ENCODE data around the gene KIAA0825.

The KIAA0825 gene

DNA sequence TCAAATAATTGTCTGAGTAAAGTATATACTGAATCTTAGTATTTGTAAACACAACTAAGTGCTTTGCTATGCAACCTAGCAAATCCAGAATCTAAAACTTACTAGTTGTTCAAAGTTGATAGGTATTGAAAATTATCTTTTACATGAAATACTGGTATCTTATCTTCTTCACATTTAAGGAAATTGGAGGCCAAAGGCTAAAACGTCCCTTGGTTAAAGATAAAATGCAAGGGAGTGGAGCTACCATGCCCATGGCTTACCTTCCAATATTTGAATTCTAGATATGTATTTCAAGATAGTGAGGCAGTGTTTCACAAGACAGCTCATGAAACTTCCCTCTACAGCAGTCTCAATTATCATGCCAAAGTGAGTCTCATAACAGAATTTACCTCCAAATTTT, 373.5 kb downstream of the KIAA0825 start:
- no peak for DNase-seq (ENCODE audit: low read depth in 2 of 2)

DNA sequence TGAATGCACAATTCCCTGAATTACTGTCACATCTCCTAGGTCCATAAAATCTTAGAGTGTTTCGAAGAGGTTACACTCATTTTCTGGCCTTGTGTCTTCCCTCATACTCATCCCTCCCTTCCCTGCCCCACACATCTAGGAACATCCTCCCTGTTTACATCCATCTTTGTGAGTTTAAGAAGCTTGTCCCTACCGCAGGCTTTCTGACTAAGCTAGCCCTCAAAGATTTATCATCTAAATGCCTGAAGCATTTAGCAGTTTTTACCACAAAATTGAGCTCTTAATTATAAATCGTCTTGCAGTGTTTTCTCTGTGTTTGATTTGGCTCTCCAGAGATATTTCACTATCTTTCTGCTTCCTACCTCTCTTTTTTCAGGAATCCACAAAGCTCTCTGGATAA, 374.8 kb downstream of the KIAA0825 start:
- peak; percentile 50 to 58 for DNase-seq (ENCODE audit: low read depth in 2 of 2)

DNA sequence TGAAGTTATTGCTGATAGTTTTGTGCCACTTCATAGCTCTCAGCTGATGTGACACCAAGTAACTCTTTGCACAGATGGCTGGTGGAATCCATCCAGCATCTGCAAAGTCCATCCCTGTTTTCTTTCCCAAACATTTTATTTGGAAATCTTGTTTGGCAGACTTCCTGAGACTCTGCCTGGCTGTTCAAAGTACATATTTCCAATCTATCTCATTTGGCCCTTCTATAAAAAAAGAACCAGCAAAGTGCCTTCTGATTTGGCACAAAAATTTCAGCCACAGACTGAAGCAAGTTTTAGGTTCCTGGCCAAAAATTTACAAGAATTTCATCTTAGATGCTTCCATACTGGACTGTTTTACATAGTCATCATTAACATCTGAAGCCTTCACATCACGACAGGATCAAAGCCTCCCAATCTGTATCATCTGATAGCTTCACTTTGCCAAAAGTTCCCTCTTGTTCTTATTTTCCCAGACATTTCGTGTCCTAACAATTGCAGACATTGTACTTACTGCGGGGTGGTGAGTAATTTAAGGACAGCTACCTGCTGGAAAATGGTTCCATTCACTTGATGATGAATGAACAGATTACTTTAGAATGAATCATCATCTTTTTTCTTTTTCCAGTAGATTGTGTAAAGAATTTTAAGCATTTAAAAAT, 377.3 kb downstream of the KIAA0825 start:
- peak in 1 of 2 experiments; percentile 31 for DNase-seq (ENCODE audit: low read depth in 2 of 2)

GRCh38 chr5:94240596-94240992, 377.8 kb downstream of the KIAA0825 start:
- no peak for DNase-seq (ENCODE audit: low read depth in 2 of 2)

GRCh38 chr5:94240134-94240533, 378.3 kb downstream of the KIAA0825 start:
- no peak for DNase-seq (ENCODE audit: low read depth in 2 of 2)

GRCh38 chr5:94239266-94239665, 379.1 kb downstream of the KIAA0825 start:
- DNase-seq (ENCODE audit: low read depth in 2 of 2), result no peak

DNA sequence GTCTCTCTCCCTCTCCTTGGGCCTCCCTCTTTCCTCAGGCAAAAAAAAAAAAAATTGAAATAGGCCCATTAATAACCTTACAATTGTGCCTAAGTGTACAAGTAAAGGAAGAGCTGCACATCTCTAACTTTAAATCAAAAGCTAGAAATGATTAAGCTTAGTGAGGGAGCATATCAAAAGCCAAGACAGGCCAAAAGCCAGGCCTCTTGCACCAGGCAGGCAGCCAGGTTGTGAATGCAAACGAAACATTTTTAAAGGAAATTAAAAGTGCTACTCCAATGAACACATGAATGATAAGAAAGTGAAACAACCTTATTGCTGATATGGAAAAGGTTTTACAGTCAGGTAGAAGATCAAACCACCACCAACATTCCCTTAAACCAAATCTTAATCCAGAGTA, 383.4 kb downstream of the KIAA0825 start:
- DNase-seq (ENCODE audit: low read depth in 2 of 2), result no peak

GRCh38 chr5:94228791-94229190, 389.6 kb downstream of the KIAA0825 start:
- DNase-seq (ENCODE audit: low read depth in 2 of 2), result no peak

GRCh38 chr5:94223235-94223634, 395.2 kb downstream of the KIAA0825 start:
- DNase-seq (ENCODE audit: low read depth in 2 of 2), result no peak

DNA sequence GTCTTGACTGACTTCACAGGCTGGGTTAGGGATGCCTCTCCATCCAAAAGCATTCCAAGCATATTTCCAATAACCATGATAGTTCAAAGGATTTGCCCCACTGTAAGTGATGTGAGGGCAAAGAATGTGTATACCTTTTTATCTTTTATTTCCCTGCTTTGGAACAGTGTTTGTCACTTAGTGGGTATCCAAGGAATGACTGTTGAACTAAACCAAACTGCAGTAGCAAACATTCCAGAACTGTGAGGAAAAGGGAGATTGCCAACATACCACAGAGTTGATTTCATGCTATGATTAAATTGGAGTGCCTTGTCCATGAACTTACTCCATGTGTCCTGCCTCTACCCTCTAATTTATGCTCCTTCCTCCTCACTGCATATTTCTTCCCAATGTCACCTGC, 400.0 kb downstream of the KIAA0825 start:
- DNase-seq (ENCODE audit: low read depth in 2 of 2), result peak; percentile 77 to 79

DNA sequence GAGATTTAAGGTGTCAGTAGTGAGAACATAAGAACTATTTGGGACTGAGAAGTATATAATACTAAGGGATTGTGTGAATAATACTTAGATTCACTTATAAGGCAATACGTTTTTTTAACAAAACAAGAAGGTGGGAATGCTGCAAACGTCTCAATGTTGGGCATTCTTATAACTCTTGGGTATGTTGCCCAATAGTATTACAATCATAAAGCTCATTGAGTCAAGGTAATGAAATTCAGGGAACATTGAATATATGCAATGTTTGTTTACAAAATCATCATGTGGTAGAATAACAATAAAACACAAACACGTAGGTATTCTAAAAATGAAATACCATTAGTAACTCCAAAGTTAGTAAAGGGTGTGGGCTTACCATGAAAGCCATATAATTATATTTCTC, 400.7 kb downstream of the KIAA0825 start:
- no peak for DNase-seq (ENCODE audit: low read depth in 2 of 2)

GRCh38 chr5:94217216-94217615, 401.2 kb downstream of the KIAA0825 start:
- no peak for DNase-seq (ENCODE audit: low read depth in 2 of 2)

DNA sequence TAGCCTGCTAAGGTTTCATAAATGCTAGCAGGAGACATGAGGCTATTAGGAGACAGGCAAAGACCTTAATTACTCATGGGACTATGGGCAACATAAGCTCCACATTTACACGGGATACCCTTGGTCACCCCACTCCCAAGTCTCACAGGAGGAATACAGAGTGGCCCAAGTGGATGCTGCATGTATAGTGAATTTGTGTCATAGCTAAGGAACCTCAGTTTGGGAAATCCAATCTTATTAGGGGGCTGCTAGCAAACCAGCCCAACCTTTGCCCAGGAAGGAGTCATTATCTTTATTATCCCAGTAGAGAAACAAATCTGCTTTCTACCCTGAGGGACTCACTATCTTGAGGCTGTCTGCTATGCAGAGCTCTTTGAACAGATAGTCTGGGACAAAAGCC, 405.9 kb downstream of the KIAA0825 start:
- no peak for DNase-seq (ENCODE audit: low read depth in 2 of 2)

DNA sequence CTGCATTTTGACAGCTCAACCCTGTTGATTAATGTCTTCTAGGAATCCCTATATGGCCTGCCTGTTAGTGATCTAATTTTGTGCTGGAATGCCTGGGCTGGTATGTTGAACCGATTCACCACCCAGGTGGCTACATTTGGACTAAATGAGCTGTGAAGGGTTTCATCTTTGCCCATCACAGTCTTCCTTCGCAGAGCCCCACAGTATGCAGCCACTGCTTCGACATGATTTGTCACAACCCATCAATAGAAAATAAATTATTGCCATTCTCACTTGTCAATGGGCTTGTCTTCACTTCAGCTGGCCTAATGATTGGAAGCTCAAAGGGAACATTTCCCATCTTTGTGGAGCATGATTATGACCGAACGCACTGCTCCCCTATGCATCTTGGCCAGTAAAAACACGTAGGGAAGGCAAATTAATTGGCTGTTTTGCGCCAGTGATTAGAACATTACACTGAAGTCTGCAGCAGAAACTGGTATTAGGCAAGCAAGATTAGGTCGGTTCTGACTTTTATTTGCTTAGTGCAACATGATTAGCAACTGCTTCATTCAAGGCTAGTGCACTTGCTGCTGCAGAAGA, 408.5 kb downstream of the KIAA0825 start:
- DNase-seq (ENCODE audit: low read depth in 2 of 2), result no peak

DNA sequence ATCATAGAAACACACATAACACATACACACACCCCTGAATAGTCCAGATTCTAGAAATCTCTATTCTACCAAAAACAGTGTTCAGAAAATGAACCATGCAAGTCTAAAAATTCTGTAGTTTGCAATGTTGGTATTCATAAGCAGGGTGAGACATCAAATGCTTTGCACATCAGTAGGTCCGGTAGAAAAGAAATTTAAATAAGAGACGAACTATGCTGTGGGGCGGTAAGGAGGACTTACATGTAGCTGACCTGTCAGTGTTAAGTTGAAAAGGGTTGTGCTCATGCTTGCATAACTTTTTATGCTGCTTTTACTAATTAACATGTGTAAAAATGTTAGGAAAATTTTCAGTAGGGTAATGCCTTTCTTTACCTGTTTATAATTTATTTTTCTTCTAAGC, 409.1 kb downstream of the KIAA0825 start:
- no peak for DNase-seq (ENCODE audit: low read depth in 2 of 2)

- no peak for DNase-seq (ENCODE audit: low read depth in 2 of 2)
Observed at GRCh38 chr5:94199566-94199965, 418.8 kb downstream of the KIAA0825 start.

GRCh38 chr5:94197970-94198369, 420.4 kb downstream of the KIAA0825 start:
- DNase-seq (ENCODE audit: low read depth in 2 of 2), result no peak

GRCh38 chr5:94196953-94197352, 421.5 kb downstream of the KIAA0825 start:
- DNase-seq (ENCODE audit: low read depth in 2 of 2), result no peak

DNA sequence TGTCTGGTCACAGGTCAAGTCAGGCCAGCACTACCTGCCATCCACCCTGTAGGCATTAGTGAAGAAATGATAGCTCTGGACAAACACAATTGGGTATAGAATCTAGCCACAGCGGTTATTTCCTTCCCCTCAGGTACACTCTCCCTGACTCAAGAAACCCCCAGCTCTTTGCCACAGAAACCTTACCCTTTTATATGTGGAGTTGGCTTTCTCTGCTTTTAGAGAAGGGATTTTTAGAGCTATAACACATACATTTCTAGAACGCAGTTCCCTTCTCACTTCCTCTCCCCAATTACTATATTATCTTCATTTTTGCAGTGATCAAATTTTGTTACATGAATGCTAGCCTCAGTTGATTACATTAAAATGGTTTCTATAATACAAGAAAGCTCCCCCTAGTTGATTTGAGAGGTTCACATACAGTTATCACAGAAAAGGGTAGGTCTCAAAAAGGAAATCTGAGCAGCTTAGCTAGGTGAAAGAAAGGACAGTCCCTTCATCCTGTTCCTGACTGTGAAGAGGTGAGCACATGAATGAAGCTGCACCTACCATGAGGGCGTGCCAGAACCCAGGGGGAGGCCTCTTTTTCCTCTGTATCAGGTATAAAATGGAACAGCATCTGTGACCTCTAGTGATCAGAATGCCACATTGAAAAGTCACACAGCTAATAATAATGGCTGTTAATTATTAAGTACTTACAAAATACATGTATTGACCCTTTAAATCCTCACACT, 425.6 kb downstream of the KIAA0825 start:
- no peak for DNase-seq (ENCODE audit: low read depth in 2 of 2)

DNA sequence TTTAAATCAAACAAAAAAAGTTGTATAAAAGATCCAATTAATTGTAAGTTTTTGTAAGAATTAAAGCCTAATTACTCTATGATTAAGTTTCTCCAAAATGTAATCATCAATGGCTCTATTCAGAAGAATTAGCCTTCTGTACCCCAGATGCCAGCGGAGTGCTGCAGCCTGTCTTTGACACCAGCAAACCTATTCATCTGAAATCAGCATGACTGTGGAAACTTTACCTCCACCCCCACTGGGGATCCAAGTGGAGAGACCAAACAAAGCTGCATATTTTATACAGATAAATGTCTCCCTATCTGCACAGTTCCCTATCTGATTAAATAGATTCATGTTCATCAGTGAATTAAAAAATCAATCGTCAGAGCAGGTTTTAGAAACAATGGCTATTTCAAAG, 426.8 kb downstream of the KIAA0825 start:
- DNase-seq (ENCODE audit: low read depth in 2 of 2), result no peak

GRCh38 chr5:94188725-94189124, 429.7 kb downstream of the KIAA0825 start:
- DNase-seq (ENCODE audit: low read depth in 2 of 2), result no peak

GRCh38 chr5:94184870-94185269, 433.5 kb downstream of the KIAA0825 start:
- DNase-seq (ENCODE audit: low read depth in 2 of 2), result no peak

- no peak for DNase-seq (ENCODE audit: low read depth in 2 of 2)
Observed at GRCh38 chr5:94181895-94182294, 436.5 kb downstream of the KIAA0825 start.

All from fibroblast of skin of left quadriceps (primary cell).